VCaP (cell line): ENCODE data around the gene ASRGL1.

Experiments used
- H3K27ac ChIP-seq: fragments of 450-650 bp; 2 replicates; pipeline ENCODE4 v1.5.1; 2017
- TF ChIP-seq, protein P1 (sequence below): fragments of 450-650 bp; conservative IDR thresholded peaks from 2 replicates; pipeline ENCODE4 v1.5.1; 2017; ENCODE audit warnings: mild to moderate bottlenecking, moderate library complexity

The ASRGL1 gene

DNA sequence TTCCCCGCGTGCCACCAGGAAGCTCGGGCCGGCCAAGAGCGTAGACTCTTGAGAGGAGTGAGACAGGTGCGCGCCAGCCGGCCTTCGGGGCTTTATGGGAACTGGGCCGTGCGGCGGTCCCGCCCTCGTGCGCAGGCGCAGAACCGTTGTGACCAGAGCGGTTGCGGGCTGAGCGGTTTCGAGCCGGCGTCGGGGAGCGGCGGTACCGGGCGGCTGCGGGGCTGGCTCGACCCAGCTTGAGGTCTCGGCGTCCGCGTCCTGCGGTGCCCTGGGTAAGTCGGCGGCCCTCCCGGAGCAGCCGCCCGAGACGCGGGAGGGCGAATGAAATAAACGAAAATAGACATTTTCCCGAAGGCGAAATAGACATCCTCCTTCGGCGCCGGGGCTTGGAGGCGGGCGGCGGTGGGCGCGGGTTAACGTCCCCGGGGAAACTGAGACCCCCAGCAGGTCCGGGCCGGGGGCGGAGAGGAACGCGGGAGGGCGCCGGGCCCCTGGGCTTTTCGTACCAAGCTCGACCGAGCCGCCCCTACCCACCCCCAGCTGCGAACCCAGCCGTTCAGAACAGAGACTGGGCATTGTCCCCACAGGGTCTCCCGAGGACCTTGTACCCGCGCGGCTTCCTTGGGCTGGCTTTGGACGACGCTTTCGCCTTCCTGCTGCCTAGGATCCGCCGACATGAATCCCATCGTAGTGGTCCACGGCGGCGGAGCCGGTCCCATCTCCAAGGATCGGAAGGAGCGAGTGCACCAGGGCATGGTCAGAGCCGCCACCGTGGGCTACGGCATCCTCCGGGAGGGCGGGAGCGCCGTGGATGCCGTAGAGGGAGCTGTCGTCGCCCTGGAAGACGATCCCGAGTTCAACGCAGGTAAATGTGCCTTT lies at the start of gene ASRGL1:
Gene ASRGL1, plus strand, starts transcription at position 146 of the 879 bp plus-strand sequence. Its CDS starts 530 bp downstream, at position 676.
- TF ChIP-seq, protein P1, sequence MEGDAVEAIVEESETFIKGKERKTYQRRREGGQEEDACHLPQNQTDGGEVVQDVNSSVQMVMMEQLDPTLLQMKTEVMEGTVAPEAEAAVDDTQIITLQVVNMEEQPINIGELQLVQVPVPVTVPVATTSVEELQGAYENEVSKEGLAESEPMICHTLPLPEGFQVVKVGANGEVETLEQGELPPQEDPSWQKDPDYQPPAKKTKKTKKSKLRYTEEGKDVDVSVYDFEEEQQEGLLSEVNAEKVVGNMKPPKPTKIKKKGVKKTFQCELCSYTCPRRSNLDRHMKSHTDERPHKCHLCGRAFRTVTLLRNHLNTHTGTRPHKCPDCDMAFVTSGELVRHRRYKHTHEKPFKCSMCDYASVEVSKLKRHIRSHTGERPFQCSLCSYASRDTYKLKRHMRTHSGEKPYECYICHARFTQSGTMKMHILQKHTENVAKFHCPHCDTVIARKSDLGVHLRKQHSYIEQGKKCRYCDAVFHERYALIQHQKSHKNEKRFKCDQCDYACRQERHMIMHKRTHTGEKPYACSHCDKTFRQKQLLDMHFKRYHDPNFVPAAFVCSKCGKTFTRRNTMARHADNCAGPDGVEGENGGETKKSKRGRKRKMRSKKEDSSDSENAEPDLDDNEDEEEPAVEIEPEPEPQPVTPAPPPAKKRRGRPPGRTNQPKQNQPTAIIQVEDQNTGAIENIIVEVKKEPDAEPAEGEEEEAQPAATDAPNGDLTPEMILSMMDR = no peak
- peak within 1 kb of the TSS; percentile 78 for H3K27ac ChIP-seq

DNA sequence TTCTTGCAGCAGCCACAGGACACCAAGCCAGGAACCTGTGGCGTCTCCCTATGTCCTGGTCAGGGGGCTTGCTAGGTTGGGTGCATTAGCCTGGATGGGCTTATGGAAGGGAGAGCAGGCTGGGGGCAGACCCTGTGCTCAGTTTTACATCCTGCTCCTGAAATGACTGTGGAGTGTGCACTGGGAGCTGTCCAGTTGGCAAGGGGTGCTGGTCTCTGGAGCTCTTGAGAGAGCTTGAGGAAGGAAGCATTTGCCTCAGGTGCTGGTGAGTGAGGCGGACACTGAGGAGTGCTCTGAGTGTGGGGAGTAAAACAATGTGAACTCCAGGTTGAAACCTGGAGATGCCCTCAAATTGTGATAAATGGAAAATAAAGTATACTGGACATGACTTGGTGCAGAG lies 41.7 kb upstream of the ASRGL1 start:
- TF ChIP-seq, protein P1 = no peak
- H3K27ac ChIP-seq = no peak overlapping the region

DNA sequence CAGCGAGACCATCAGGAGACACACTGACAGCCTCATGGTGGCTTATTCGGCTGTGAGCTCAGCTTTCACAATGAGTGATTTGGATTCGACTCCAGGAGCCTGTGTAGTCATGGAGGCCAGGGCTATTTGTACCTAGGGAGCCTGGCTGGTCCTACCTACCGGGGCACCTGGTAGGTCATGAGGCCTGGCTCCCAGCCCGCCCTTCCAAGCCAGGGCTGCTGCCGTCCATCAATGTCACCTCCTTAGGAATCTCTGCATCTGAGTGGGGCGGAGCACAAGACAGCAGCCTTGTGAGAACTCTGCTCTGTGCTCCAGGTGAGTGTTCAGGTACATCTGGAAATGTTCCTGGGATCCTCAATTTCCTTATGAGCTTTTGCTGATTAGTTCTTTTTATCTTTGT lies 38.3 kb upstream of the ASRGL1 start, which contains the start of gene SCGB1D4:
Gene SCGB1D4, minus strand, starts transcription at position 101 of the 400 bp plus-strand sequence. Its CDS starts 65 bp downstream, at position 36.
- TF ChIP-seq, protein P1 = no peak
- H3K27ac ChIP-seq = no peak within 1 kb of the TSS

DNA sequence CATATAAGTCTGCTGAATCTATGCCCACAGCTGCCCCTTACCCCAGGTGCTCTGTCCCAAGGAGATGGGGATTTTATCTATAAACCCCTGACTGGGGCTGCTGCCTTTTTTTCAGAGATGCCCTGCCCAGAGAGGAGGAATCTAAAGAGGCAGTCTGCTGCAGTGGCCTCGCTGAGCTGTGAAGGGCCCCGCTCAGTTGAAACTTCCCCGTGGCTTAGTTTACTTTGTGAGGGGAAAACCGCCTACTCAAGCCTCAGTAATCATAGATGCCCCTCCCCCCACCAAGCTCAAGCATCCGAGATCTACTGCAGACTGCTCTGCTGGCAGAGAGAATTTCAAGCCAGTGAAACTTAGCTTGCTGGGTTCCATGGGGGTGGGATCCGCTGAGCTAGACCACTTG lies 31.0 kb upstream of the ASRGL1 start:
- TF ChIP-seq, protein P1 = no peak
- H3K27ac ChIP-seq = no peak overlapping the region

DNA sequence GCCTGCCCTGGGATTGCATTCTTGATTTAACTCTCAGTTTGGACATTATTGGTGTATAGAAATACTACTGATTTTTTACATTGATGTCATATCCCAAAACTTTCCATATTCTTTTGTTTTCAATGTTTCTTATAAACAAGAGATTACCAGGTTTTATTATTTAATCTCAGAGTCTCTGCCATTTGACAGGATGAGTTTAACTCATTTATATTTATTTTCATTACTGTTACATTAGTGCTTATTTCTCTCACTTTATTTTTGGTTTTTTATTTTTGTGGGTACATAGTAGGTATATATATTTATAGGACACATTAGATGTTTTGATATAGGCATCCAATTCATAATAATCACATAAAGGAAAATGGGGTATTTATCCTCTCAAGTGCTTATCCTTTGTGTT lies 29.3 kb upstream of the ASRGL1 start:
- H3K27ac ChIP-seq = no peak overlapping the region
- TF ChIP-seq, protein P1 = no peak

DNA sequence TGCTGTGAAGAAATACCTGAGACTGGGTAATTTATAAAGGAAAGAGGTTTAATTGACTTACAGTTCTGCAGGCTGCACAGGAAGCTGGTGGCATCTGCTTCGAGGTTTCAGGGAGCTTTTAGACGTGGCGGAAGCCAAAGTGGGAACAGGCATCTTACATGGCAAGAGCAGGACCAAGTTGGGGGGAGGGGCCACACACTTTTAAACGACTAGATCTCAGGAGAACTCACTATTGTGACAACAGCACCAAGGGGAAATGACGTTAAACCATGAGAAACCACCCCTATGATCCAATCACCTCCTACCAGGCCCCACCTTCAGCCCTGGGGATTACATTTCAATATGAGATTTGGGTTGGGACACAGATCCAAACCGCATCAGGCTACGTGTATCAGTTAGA lies 27.3 kb upstream of the ASRGL1 start:
- H3K27ac ChIP-seq = no peak overlapping the region

DNA sequence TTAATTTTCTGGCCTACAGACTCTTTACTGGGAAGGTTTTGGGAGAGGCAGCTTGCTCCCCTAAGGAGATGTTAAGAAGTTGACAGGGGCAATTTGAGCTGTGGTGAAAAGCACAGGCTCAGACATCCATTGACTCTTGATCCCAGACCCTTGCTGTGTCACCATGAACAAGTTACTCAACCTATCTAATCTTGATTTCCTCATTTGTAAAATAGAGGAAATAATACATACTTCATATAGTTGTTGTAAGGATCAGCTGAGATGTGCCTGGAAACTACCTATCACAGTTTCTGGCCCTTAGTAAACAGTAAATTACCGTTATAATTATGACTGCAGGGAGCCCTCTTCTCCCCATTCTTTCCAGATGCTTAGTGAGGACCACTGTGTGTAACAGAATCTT lies 21.8 kb upstream of the ASRGL1 start:
- H3K27ac ChIP-seq = no peak overlapping the region
- TF ChIP-seq, protein P1 = no peak

More for the DNA sequence above, 27.3 kb upstream of the ASRGL1 start:
- TF ChIP-seq, protein P1 = no peak
